Transverse colon (tissue), 4 donors: ENCODE measurements around the gene LSMEM2. TPM values are rescaled to one million over a fixed set of nuclear protein-coding genes. Genes with fewer than 3 reads are reported as not detected.

Experiments
- DNase-seq: peaks from one replicate; pipeline ENCODE4 v3.0.0-alpha.2; 2019
- H3K27ac ChIP-seq, 4 donors: fragments of 200-600 bp; sonication (generic); 2 replicates each; pipeline ENCODE4 v1.5.1; 2016 to 2018; ENCODE audit warnings: inconsistent platforms in 4 of 4
- H3K27me3 ChIP-seq: fragments of 200-600 bp; sonication (generic); 2 replicates; pipeline ENCODE4 v1.5.1; 2017; ENCODE audit warnings: inconsistent platforms
- H3K36me3 ChIP-seq, 4 donors: fragments of 200-600 bp; sonication (generic); 2 replicates each; pipeline ENCODE4 v1.5.1; 2017 to 2019; ENCODE audit warnings: inconsistent platforms in 4 of 4
- H3K4me1 ChIP-seq, 4 donors: fragments of 200-600 bp; sonication (generic); 2 replicates each; pipeline ENCODE4 v1.5.1; 2017 to 2020; ENCODE audit warnings: inconsistent platforms in 4 of 4
- H3K4me3 ChIP-seq, 4 donors: fragments of 200-600 bp; sonication (generic); 1 replicate in 1 of 4; 2 replicates in 3 of 4; pipeline versions ENCODE4 v1.5.1 to v1.6.1; 2017 to 2019; ENCODE audit warnings: inconsistent platforms in 4 of 4
- H3K9me3 ChIP-seq, 2 donors: fragments of 200-600 bp; sonication (generic); 2 replicates each; pipeline ENCODE4 v1.5.1; 2017 to 2019; ENCODE audit warnings: inconsistent platforms in 2 of 2
- EP300 ChIP-seq: sonication (generic); formaldehyde crosslinking; IDR thresholded peaks from one replicate; pipeline ENCODE4 v1.6.1; 2017; ENCODE audit warnings: antibody characterized with exemption, low read depth
- POLR2A ChIP-seq: fragments of 450-650 bp; IDR thresholded peaks from one replicate; pipeline ENCODE4 v1.6.1; 2016; ENCODE audit warnings: antibody characterized with exemption, mild to moderate bottlenecking, moderate library complexity
- POLR2AphosphoS5 ChIP-seq, 3 donors: sonication (generic); formaldehyde crosslinking; IDR thresholded peaks; one replicate each; pipeline ENCODE4 v1.6.1; 2016; ENCODE audit warnings: antibody characterized with exemption in 3 of 3
- WGBS, 2 donors: methylation state at CpG; one replicate each; pipeline ENCODE4 v1.1.5; 2018; ENCODE audit warnings: low coverage in 1 of 2; 5-methylcytosine and 5-hydroxymethylcytosine counted together
- in situ Hi-C, 4 donors: fragments of 200-750 bp; cut with MboI; loops; one replicate each; pipeline versions ENCODE4 v1.15.0 to v1.15.1; 2017; ENCODE audit warnings: low sequenced_read_pairs in 3 of 4, low pct_ligation_motif_present in 1 of 4, low pct_unique_long_range_greater_than_20kb in 1 of 4
- intact Hi-C: fragments of 100-400 bp; cut with DNase I; formaldehyde crosslinking; loops from one replicate; pipeline ENCODE4 v1.15.1; 2023; ENCODE audit warnings: low total_unique reads
- total RNA-seq, 4 donors: library from RNA; depleted of rRNA; stranded (reverse); fragments of >200 nt; gene quantifications; one replicate each; pipeline ENCODE4 v1.1.0, GENCODE V29; 2016
- TF ChIP-seq, protein P1 (sequence below), 5 experiments: fragments of 200-600 bp in 3 of 5; fragments of 450-650 bp in 2 of 5; sonication (generic) in 3 of 5; IDR thresholded peaks; 1 replicate in 2 of 5; 2 replicates in 3 of 5; pipeline ENCODE4 v1.5.1; 2016 to 2017; ENCODE audit warnings: antibody characterized with exemption in 5 of 5, inconsistent platforms in 3 of 5, mild to moderate bottlenecking in 2 of 5, moderate library complexity in 1 of 5

Gene LSMEM2
- total RNA-seq, 4 donors from 2014 or later: not detected

DNA sequence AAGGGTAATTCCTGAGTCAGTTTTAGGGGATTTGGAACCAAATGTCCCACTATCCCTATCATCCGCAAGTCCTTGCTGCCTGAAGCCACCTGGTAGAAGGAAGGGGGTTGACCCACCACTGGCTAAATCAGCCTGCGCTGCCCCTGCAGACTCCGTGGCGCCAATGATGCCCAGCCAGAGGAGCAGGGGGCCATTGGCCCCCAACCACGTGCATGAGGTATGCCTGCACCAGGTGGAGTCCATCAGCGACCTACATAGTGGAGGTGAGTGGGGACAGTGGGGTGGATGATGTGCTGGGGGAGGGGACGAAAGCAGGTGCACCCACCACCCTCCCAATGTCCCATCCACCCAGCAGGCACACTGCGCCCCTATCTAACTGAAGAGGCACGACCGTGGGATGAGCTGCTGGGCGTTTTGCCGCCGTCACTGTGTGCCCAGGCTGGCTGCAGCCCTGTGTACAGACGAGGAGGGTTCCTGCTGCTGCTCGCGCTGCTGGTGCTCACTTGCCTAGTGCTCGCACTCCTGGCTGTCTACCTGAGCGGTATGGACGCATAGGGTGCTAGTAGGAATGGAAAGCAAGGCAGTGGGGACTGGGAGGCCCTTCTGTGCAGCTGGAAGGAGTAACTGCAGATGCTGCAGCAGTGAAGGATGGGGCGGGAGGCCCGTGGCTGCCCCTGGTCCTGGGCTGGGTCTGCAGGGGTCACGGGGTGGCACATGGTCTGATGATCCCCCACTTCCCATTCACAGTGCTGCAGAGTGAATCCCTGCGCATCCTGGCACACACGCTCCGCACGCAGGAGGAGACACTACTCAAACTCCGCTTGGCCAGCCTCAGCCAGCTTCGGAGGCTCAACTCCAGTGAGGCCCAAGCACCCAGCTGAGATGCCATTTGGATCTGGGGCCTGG lies 7.7 kb downstream of the LSMEM2 start:
- peaks cover 0 to 11% (median 6%) of the 10 kb centered on the region in 4 donors for H3K36me3 ChIP-seq
- H3K9me3 ChIP-seq: no peaks in the 10 kb centered on the region
- TF ChIP-seq POLR2A (no peak), POLR2AphosphoS5 (IDR thresholded peaks at IDR 0.05) (no peak), EP300 (no peak)
- TF ChIP-seq, protein P1, sequence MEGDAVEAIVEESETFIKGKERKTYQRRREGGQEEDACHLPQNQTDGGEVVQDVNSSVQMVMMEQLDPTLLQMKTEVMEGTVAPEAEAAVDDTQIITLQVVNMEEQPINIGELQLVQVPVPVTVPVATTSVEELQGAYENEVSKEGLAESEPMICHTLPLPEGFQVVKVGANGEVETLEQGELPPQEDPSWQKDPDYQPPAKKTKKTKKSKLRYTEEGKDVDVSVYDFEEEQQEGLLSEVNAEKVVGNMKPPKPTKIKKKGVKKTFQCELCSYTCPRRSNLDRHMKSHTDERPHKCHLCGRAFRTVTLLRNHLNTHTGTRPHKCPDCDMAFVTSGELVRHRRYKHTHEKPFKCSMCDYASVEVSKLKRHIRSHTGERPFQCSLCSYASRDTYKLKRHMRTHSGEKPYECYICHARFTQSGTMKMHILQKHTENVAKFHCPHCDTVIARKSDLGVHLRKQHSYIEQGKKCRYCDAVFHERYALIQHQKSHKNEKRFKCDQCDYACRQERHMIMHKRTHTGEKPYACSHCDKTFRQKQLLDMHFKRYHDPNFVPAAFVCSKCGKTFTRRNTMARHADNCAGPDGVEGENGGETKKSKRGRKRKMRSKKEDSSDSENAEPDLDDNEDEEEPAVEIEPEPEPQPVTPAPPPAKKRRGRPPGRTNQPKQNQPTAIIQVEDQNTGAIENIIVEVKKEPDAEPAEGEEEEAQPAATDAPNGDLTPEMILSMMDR (IDR thresholded peaks at IDR 0.05): no peak
- H3K27me3 ChIP-seq: no peaks in the 10 kb centered on the region
- intact Hi-C loops: no loop called here
- no peak for DNase-seq
- WGBS, 2 donors: 88% methylated on average over 26 of the region's 28 CpGs; no CpG with 5 or more reads in 1 of the 2 donors
- no peak overlapping the region for H3K4me3 ChIP-seq
- peaks cover 7 to 13% (median 11%) of the 10 kb centered on the region in 4 donors for H3K4me1 ChIP-seq
- in situ Hi-C loops: no loop called here
- H3K27ac ChIP-seq: no peak overlapping the region

DNA sequence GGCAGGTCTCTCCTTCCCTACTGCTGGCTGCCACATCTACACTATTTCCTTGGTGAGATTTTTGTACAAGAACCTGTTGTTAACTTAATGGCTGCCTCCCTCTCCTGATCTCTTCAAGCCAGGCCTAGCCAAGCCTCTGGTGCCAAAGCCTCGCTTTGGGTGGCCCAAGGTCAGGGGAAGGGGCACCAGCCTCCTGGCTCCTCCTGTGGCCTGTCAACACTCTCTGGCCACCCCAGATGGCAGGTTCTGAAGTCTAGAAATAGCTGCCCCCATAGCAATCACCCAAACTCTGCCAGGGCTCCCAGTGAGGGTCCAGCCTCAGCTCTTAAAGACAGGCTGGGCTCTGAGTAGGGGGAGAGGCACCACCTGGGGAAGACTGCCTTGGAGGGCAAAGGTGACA lies 8.4 kb downstream of the LSMEM2 start:
- TF ChIP-seq POLR2AphosphoS5 (IDR thresholded peaks at IDR 0.05) (no peak), POLR2A (no peak), EP300 (no peak)
- TF ChIP-seq, protein P1 (IDR thresholded peaks at IDR 0.05): no peak
- 100% methylated on average over 1 of the region's 1 CpG; no CpG with 5 or more reads in 1 of the 2 donors for WGBS, 2 donors
- intact Hi-C loops: no loop called here
- H3K4me3 ChIP-seq: no peak overlapping the region
- H3K9me3 ChIP-seq: no peaks in the 10 kb centered on the region
- no peak overlapping the region for H3K27ac ChIP-seq
- no peak for DNase-seq
- peaks cover 0 to 11% (median 6%) of the 10 kb centered on the region in 4 donors for H3K36me3 ChIP-seq
- no peaks in the 10 kb centered on the region for H3K27me3 ChIP-seq
- in situ Hi-C loops: no loop called here
- peaks cover 7 to 17% (median 12%) of the 10 kb centered on the region in 4 donors for H3K4me1 ChIP-seq

DNA sequence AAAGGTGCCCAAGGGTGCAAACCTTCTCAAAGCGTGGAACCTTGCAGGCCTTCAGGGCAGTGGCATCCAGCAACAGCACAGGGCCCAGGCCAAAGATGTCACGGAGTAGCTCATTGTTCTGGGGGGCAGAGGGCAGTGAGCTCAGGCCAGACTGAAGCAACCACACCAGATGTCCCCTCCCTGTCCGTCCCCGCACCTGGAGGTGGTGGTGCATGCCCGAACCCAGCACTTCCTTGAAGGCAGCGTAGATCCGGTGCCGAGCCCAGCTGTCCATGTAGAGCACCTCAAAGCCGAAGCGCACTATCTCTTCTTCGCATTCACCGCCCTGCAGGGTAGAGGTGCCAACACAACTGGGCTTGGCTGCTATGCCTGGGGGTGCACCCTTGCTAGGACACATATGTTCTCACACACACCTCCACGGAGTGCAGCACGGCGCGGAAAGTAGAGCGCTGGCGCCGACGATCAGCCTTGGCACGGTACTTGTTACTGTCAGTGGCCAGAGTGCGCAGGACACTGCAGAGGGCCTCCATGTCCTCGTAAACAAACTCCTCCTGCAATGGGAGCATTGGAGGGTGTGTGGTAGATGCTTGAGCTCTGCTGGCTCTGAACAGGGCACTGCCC lies 9.6 kb downstream of the LSMEM2 start:
- 86 to 91% methylated on average over 9 to 23 of the region's 23 CpGs for WGBS, 2 donors
- in situ Hi-C loops: no loop called here
- Histone ChIP-seq H3K27ac (no peak overlapping the region), H3K36me3 (peaks cover 0 to 11% (median 6%) of the 10 kb centered on the region in 4 donors), H3K4me3 (no peak overlapping the region), H3K4me1 (peaks cover 13 to 25% (median 18%) of the 10 kb centered on the region in 4 donors), H3K27me3 (no peaks in the 10 kb centered on the region), H3K9me3 (no peaks in the 10 kb centered on the region)
- intact Hi-C loops: no loop called here
- TF ChIP-seq EP300: no peak
- TF ChIP-seq, protein P1 (IDR thresholded peaks at IDR 0.05): no peak
- no peak for TF ChIP-seq POLR2A
- TF ChIP-seq POLR2AphosphoS5 (IDR thresholded peaks at IDR 0.05): no peak
- no peak for DNase-seq

DNA sequence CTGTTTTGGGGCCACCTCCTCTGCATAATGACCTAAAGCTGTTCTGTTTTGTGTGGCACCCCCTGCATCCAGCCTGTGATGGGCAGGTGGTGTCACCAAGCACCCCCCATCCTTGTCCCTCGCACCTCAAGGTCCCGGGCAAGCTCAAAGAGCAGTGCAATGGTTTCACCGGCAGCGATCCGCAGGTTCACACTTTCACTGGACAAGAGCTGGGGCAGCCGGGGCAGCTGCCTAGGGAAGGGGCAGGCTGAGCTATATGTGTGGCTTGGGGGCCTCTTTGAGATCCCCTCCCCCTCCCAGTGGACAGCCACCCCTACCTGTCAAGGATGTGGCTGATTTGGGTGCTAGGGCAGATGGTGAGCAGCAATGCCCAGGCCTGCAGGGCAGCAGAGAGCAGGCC lies 10.2 kb downstream of the LSMEM2 start:
- DNase-seq: no peak
- peaks cover 0 to 11% (median 6%) of the 10 kb centered on the region in 4 donors for H3K36me3 ChIP-seq
- 97% methylated on average over 5 of the region's 6 CpGs; no CpG with 5 or more reads in 1 of the 2 donors for WGBS, 2 donors

More for the DNA sequence above, 10.2 kb downstream of the LSMEM2 start:
- no peak overlapping the region for H3K27ac ChIP-seq
- intact Hi-C loops: no loop called here
- in situ Hi-C loops: no loop called here
- peaks cover 13 to 25% (median 18%) of the 10 kb centered on the region in 4 donors for H3K4me1 ChIP-seq
- H3K4me3 ChIP-seq: no peak overlapping the region
- H3K27me3 ChIP-seq: no peaks in the 10 kb centered on the region
- TF ChIP-seq, protein P1 (IDR thresholded peaks at IDR 0.05): no peak
- TF ChIP-seq POLR2AphosphoS5 (IDR thresholded peaks at IDR 0.05): no peak
- no peak for TF ChIP-seq EP300
- TF ChIP-seq POLR2A: no peak
- no peaks in the 10 kb centered on the region for H3K9me3 ChIP-seq
